Nephron progenitor cell (in vitro differentiated cells): Measurements from ENCODE around the gene NOP53.

Source experiments
- DNase-seq: peaks from one replicate; pipeline ENCODE4 v3.0.0; 2021
- H3K27ac Mint-ChIP-seq: 2 replicates; pipeline ENCODE4 v1.8.0; 2021; ENCODE audit warnings: mild to moderate bottlenecking, moderate library complexity, mixed read lengths
- H3K27me3 Mint-ChIP-seq: 2 replicates; pipeline ENCODE4 v1.8.0; 2021; ENCODE audit warnings: mild to moderate bottlenecking, low read depth, mixed read lengths; ENCODE audit not compliant: poor library complexity
- H3K36me3 Mint-ChIP-seq: 2 replicates; pipeline ENCODE4 v1.8.0; 2021; ENCODE audit warnings: low read depth, mixed read lengths
- H3K4me1 Mint-ChIP-seq: 2 replicates; pipeline ENCODE4 v1.8.0; 2021; ENCODE audit warnings: mixed read lengths
- H3K4me3 Mint-ChIP-seq: 2 replicates; pipeline ENCODE4 v1.8.0; 2021; ENCODE audit warnings: mild to moderate bottlenecking, moderate library complexity, mixed read lengths
- H3K9me3 Mint-ChIP-seq: 2 replicates; pipeline ENCODE4 v1.8.0; 2021; ENCODE audit warnings: mild to moderate bottlenecking, moderate library complexity, mixed read lengths
- CTCF ChIP-seq: fragments of 200-600 bp; sonication (generic); IDR thresholded peaks from 2 replicates; pipeline ENCODE4 v1.5.0; 2021; ENCODE audit warnings: antibody characterized with exemption

NOP53 gene

GRCh38 chr19:47778049-47778953, 33.0 kb downstream of the NOP53 start, which contains the start of gene SELENOW:
TSS of gene SELENOW (plus strand) at chr19:47778703. CDS start at chr19:47778786, 83 bp downstream.
- Mint-ChIP-seq H3K4me1 (peaks cover 33% of the 10 kb centered on the region), H3K27ac (peak within 1 kb of the TSS; percentile 98), H3K27me3 (peaks cover 3% of the 10 kb centered on the region), H3K9me3 (no peaks in the 10 kb centered on the region), H3K4me3 (peak within 1 kb of the TSS; percentile 87), H3K36me3 (peaks cover 21% of the 10 kb centered on the region)
- DNase-seq, result peak; percentile 88
- TF ChIP-seq CTCF, result no peak

- Mint-ChIP-seq H3K9me3 (no peaks in the 10 kb centered on the region), H3K36me3 (peaks cover 25% of the 10 kb centered on the region), H3K27me3 (peaks cover 3% of the 10 kb centered on the region), H3K4me3 (peak overlapping the region; percentile 87), H3K4me1 (peaks cover 29% of the 10 kb centered on the region), H3K27ac (peak overlapping the region; percentile 51)
- DNase-seq, result no peak
- TF ChIP-seq CTCF, result no peak
Measured at GRCh38 chr19:47778954-47779351, 33.6 kb downstream of the NOP53 start.

- H3K9me3 Mint-ChIP-seq, result no peaks in the 10 kb centered on the region
- peaks cover 25% of the 10 kb centered on the region for H3K4me1 Mint-ChIP-seq
- H3K36me3 Mint-ChIP-seq, result peaks cover 31% of the 10 kb centered on the region
- H3K27me3 Mint-ChIP-seq, result peaks cover 3% of the 10 kb centered on the region
- no peak for TF ChIP-seq CTCF
- peak overlapping the region; percentile 54 for H3K27ac Mint-ChIP-seq
- H3K4me3 Mint-ChIP-seq, result peak overlapping the region; percentile 87
- no peak for DNase-seq
Measured at GRCh38 chr19:47779524-47780214, 34.3 kb downstream of the NOP53 start.

- peaks cover 25% of the 10 kb centered on the region for H3K4me1 Mint-ChIP-seq
- peak overlapping the region; percentile 87 for H3K4me3 Mint-ChIP-seq
- no peak overlapping the region for H3K27ac Mint-ChIP-seq
- no peak for DNase-seq
- no peaks in the 10 kb centered on the region for H3K9me3 Mint-ChIP-seq
- no peak for TF ChIP-seq CTCF
- peaks cover 3% of the 10 kb centered on the region for H3K27me3 Mint-ChIP-seq
- peaks cover 32% of the 10 kb centered on the region for H3K36me3 Mint-ChIP-seq
Measured at GRCh38 chr19:47780215-47780551, 34.8 kb downstream of the NOP53 start.

GRCh38 chr19:47781590-47782262, 36.4 kb downstream of the NOP53 start:
- TF ChIP-seq CTCF, result no peak
- DNase-seq, result no peak
- H3K27ac Mint-ChIP-seq, result peak overlapping the region; percentile 74
- H3K9me3 Mint-ChIP-seq, result no peaks in the 10 kb centered on the region
- peaks cover 3% of the 10 kb centered on the region for H3K27me3 Mint-ChIP-seq
- H3K36me3 Mint-ChIP-seq, result peaks cover 36% of the 10 kb centered on the region
- peaks cover 25% of the 10 kb centered on the region for H3K4me1 Mint-ChIP-seq
- H3K4me3 Mint-ChIP-seq, result no peak overlapping the region
